Ascending aorta (tissue), 2 donors: ENCODE results near the gene HAUS7. TPM values are rescaled to one million over a fixed set of nuclear protein-coding genes. Genes with fewer than 3 reads are reported as not detected.

Experiments
- DNase-seq, 2 donors: peaks; one replicate each; pipeline ENCODE4 v3.0.0-alpha.2; 2019; ENCODE audit warnings: low spot score in 2 of 2
- H3K27ac ChIP-seq, 2 donors: fragments of 200-600 bp; sonication (generic); one replicate each; pipeline ENCODE4 v1.5.1; 2016 to 2017; ENCODE audit warnings: mild to moderate bottlenecking in 1 of 2
- H3K27me3 ChIP-seq: fragments of 200-600 bp; sonication (generic); one replicate; pipeline ENCODE4 v1.5.1; 2017
- H3K36me3 ChIP-seq, 2 donors: fragments of 200-600 bp; sonication (generic); one replicate each; pipeline ENCODE4 v1.5.1; 2016
- H3K4me1 ChIP-seq, 2 donors: fragments of 200-600 bp; sonication (generic); one replicate each; pipeline ENCODE4 v1.5.1; 2016 to 2017; ENCODE audit warnings: mild to moderate bottlenecking in 1 of 2
- H3K4me3 ChIP-seq, 2 donors: fragments of 200-600 bp; sonication (generic); one replicate each; pipeline ENCODE4 v1.5.1; 2016 to 2017; ENCODE audit warnings: mild to moderate bottlenecking in 1 of 2
- H3K9me3 ChIP-seq, 2 donors: fragments of 200-600 bp; sonication (generic); one replicate each; pipeline ENCODE4 v1.5.1; 2016
- intact Hi-C: fragments of 100-400 bp; cut with DNase I; formaldehyde crosslinking; loops from one replicate; pipeline ENCODE4 v1.15.1; 2023
- total RNA-seq: library from RNA; depleted of rRNA; stranded (reverse); fragments of >200 nt; gene quantifications from one replicate; pipeline ENCODE4 v1.1.0, GENCODE V29; 2016
- TF ChIP-seq, protein P1 (sequence below), 3 experiments: fragments of 200-600 bp in 2 of 3; fragments of 450-650 bp in 1 of 3; sonication (generic) in 2 of 3; IDR thresholded peaks; one replicate each; pipeline ENCODE4 v1.5.1; 2016 to 2019; ENCODE audit warnings: antibody characterized with exemption in 3 of 3, mild to moderate bottlenecking in 1 of 3, moderate library complexity in 1 of 3

The HAUS7 gene
- total RNA-seq, 1 donor from 2014 or later = 22.5 TPM

DNA sequence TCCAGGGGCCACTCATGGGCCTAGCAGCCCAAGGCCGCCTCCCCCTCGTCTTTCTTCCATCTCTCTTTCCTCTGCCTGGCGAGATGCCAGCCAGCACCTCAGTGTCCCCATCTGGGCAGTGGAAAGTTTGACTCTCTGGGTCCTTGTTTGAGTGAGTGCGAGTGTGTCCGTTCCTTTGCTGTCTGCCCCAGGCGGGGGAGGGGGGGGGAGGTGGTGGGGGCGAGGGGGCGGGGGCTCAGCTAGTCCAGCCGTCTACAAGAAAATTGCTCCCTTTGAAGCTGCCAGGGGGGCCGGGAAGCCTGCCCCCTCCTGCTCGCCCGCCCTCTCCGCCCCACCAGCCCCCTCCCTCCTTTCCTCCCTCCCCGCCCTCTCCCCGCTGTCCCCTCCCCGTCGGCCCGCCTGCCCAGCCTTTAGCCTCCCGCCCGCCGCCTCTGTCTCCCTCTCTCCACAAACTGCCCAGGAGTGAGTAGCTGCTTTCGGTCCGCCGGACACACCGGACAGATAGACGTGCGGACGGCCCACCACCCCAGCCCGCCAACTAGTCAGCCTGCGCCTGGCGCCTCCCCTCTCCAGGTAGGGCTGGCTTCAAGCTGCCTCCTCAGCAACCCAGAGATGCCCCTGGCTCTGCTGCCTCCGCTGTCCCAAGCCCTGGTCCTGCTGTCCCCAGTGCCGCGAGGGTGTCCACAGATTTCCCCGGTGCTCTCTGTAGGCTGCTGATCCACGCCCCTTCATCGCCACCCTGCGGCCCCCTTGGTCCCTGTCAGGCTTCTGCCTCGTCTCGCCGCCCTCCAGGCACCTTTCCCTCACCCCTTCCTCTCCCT, 24.4 kb upstream of the HAUS7 start, which contains the start of gene BGN:
TSS of gene BGN (plus strand) at position 440 of the 821 bp plus-strand sequence. CDS start 9,652 bp downstream, outside the sequence.
- DNase-seq = peak in 1 of 2 donors; percentile 85
- Histone ChIP-seq H3K4me3 (peak within 1 kb of the TSS; percentile 48 to 75), H3K27ac (peak within 1 kb of the TSS; percentile 76 to 87), H3K36me3 (no peaks in the 10 kb centered on the region), H3K27me3 (no peaks in the 10 kb centered on the region), H3K4me1 (peaks cover 14 to 22% of the 10 kb centered on the region in 2 donors), H3K9me3 (no peaks in the 10 kb centered on the region)
- TF ChIP-seq, protein P1, sequence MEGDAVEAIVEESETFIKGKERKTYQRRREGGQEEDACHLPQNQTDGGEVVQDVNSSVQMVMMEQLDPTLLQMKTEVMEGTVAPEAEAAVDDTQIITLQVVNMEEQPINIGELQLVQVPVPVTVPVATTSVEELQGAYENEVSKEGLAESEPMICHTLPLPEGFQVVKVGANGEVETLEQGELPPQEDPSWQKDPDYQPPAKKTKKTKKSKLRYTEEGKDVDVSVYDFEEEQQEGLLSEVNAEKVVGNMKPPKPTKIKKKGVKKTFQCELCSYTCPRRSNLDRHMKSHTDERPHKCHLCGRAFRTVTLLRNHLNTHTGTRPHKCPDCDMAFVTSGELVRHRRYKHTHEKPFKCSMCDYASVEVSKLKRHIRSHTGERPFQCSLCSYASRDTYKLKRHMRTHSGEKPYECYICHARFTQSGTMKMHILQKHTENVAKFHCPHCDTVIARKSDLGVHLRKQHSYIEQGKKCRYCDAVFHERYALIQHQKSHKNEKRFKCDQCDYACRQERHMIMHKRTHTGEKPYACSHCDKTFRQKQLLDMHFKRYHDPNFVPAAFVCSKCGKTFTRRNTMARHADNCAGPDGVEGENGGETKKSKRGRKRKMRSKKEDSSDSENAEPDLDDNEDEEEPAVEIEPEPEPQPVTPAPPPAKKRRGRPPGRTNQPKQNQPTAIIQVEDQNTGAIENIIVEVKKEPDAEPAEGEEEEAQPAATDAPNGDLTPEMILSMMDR (IDR thresholded peaks at IDR 0.05) = peak in 2 of 3 experiments; percentile 27 to 42
- intact Hi-C loops = loop anchor here (1.0 kb wide), 1 partner anchor 23 kb away; no protein-coding TSS in a partner anchor

DNA sequence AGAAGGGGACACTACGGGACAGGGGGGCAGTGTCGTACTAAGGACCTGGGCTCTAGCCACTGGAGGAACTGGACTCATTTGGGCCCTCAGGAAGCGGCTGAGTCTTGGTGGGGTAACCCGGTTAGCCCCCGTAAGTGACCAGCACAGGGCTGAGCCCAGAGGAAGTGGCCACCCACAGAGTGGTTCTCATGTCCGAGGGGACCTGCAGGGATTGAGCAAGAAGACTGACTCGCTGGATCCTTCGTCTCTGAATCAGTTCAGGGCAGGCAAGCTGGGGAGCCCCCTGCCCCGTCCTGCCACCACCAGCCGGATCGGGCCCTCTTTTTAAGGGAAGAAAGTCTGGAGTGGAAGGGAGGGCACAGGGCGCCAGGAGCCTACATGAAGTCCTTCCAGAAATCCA, 23.7 kb upstream of the HAUS7 start:
- DNase-seq = no peak
- TF ChIP-seq, protein P1 (IDR thresholded peaks at IDR 0.05) = no peak
- intact Hi-C loops = no loop called here
- H3K27ac ChIP-seq = peak overlapping the region; percentile 76 to 87
- H3K36me3 ChIP-seq = no peaks in the 10 kb centered on the region
- H3K9me3 ChIP-seq = no peaks in the 10 kb centered on the region
- H3K4me1 ChIP-seq = peaks cover 14 to 24% of the 10 kb centered on the region in 2 donors
- H3K4me3 ChIP-seq = peak overlapping the region in 1 of 2 donors; percentile 75
- no peaks in the 10 kb centered on the region for H3K27me3 ChIP-seq

DNA sequence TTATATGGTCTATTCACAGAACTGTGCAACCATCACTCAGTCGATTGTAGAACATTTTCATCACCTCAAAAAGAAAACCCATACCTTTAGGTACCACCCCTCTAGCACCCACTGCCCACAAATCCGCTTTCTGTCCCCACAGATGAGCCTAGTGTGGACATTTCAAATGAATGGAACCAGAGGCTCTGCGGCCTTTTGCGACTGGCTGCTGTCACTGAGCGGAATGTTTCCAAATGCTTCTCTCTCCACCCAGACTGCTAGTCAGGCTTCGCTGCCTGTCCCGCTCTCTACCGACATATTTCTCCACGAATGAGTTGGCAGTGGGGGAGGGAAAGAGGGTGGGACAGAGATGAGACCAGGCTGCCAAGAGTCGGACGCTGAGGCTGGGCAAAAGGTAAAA, 22.7 kb upstream of the HAUS7 start:
- H3K9me3 ChIP-seq = no peaks in the 10 kb centered on the region
- H3K27ac ChIP-seq = peak overlapping the region; percentile 76 to 87
- H3K27me3 ChIP-seq = no peaks in the 10 kb centered on the region
- H3K4me1 ChIP-seq = peaks cover 13 to 32% of the 10 kb centered on the region in 2 donors
- no peaks in the 10 kb centered on the region for H3K36me3 ChIP-seq
- no peak overlapping the region for H3K4me3 ChIP-seq
- intact Hi-C loops = no loop called here
- no peak for DNase-seq
- TF ChIP-seq, protein P1 (IDR thresholded peaks at IDR 0.05) = no peak

DNA sequence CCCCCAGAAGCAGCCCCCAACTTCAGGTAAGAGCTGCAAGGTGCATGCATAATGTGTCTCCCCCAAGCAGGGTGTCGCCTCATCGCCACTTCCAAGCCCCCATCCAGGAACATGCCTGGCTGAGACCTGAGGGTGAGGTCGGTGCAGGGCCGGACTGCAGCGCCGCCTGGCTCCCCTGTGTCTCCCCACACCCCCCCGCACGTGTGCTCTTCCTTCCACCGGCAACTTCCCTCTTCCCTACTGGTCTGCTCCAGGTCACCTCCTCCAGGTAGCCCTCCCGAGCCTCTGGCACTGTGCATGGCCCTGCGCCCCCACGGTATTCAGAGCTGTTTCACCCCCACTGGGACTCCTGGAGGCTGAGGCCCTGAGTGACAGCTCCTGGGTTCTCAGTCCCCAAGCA, 22.2 kb upstream of the HAUS7 start:
- H3K27me3 ChIP-seq = no peaks in the 10 kb centered on the region
- peaks cover 9 to 37% of the 10 kb centered on the region in 2 donors for H3K4me1 ChIP-seq
- H3K36me3 ChIP-seq = no peaks in the 10 kb centered on the region
- DNase-seq = no peak
- H3K4me3 ChIP-seq = no peak overlapping the region
- intact Hi-C loops = no loop called here
- peak overlapping the region; percentile 76 to 87 for H3K27ac ChIP-seq
- TF ChIP-seq, protein P1 (IDR thresholded peaks at IDR 0.05) = no peak
- H3K9me3 ChIP-seq = no peaks in the 10 kb centered on the region

DNA sequence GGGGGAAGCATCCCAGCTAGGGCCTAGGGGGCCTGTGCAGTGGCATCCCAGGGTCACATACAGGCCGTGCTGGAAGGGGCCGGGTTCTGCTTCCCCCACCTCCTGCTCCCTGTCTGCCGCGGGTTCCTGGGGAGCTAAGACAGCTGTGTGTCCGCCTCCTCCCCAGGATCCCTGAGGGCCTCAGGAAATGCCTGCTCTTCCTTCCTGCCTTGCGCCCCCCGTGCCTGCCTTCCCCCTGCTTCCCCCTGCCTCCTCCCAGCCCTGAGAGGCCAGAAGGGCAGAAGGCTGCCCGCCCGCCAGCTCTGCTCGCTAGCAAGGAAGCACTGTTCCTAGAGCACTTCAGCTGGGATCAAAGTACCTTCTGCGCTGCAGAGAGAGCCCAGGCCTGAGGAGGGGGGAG, 21.5 kb upstream of the HAUS7 start:
- H3K4me1 ChIP-seq = peaks cover 9 to 40% of the 10 kb centered on the region in 2 donors
- intact Hi-C loops = no loop called here
- H3K27me3 ChIP-seq = no peaks in the 10 kb centered on the region
- TF ChIP-seq, protein P1 (IDR thresholded peaks at IDR 0.05) = no peak
- no peak overlapping the region for H3K4me3 ChIP-seq
- H3K36me3 ChIP-seq = no peaks in the 10 kb centered on the region
- no peak for DNase-seq
- peak overlapping the region; percentile 76 to 87 for H3K27ac ChIP-seq
- H3K9me3 ChIP-seq = no peaks in the 10 kb centered on the region
